Tibial nerve (tissue), 4 donors: ENCODE results near the gene GSE1. TPM values are rescaled to one million over a fixed set of nuclear protein-coding genes. Genes with fewer than 3 reads are reported as not detected.

Source experiments
- DNase-seq, 2 donors: peaks; one replicate each; pipeline ENCODE4 v3.0.0-alpha.2; 2019; ENCODE audit warnings: low spot score in 2 of 2
- H3K27ac ChIP-seq, 4 donors: fragments of 200-600 bp; sonication (generic) in 3 of 4; one replicate each; pipeline ENCODE4 v1.5.1; 2017 to 2019; ENCODE audit warnings: mild to moderate bottlenecking in 1 of 4
- H3K27me3 ChIP-seq, 2 donors: fragments of 200-600 bp; sonication (generic) in 1 of 2; one replicate each; pipeline versions ENCODE4 v1.5.1 to v1.6.0; 2017 to 2019
- H3K36me3 ChIP-seq, 3 donors: fragments of 200-600 bp; sonication (generic); one replicate each; pipeline ENCODE4 v1.5.1; 2018 to 2019
- H3K4me1 ChIP-seq, 4 donors: fragments of 200-600 bp; sonication (generic) in 3 of 4; one replicate each; pipeline ENCODE4 v1.5.1; 2017 to 2019
- H3K4me3 ChIP-seq, 4 donors: fragments of 200-600 bp; sonication (generic) in 3 of 4; one replicate each; pipeline ENCODE4 v1.5.1; 2017 to 2019; ENCODE audit warnings: mild to moderate bottlenecking in 1 of 4, moderate library complexity in 1 of 4
- H3K9me3 ChIP-seq, 4 donors: fragments of 200-600 bp; sonication (generic) in 3 of 4; one replicate each; pipeline ENCODE4 v1.5.1; 2017 to 2019
- CTCF ChIP-seq, 5 experiments: fragments of 200-600 bp in 3 of 5; fragments of 450-650 bp in 2 of 5; sonication (generic) in 3 of 5; IDR thresholded peaks; one replicate each; pipeline ENCODE4 v1.5.1; 2016 to 2019; ENCODE audit warnings: antibody characterized with exemption in 5 of 5, mild to moderate bottlenecking in 3 of 5, moderate library complexity in 2 of 5
- EP300 ChIP-seq, 2 donors: sonication (generic); formaldehyde crosslinking; IDR thresholded peaks; one replicate each; pipeline ENCODE4 v1.6.1; 2017; ENCODE audit warnings: antibody characterized with exemption in 2 of 2, mild to moderate bottlenecking in 1 of 2
- POLR2A ChIP-seq, 2 donors: fragments of 450-650 bp; IDR thresholded peaks; one replicate each; pipeline ENCODE4 v1.6.1; 2017; ENCODE audit warnings: antibody characterized with exemption in 2 of 2, mild to moderate bottlenecking in 2 of 2, moderate library complexity in 2 of 2
- whole genome bisulfite sequencing, 2 donors: methylation state at CpG; one replicate each; pipeline ENCODE4 v1.1.5; 2018; 5-methylcytosine and 5-hydroxymethylcytosine counted together
- total RNA-seq, 4 donors: library from RNA; depleted of rRNA; stranded (reverse); fragments of >200 nt; gene quantifications; one replicate each; pipeline ENCODE4 v1.1.0, GENCODE V29; 2016

Gene GSE1
- total RNA-seq, 4 donors from 2014 or later, result 65.1 to 147 (median 83.5) TPM

DNA sequence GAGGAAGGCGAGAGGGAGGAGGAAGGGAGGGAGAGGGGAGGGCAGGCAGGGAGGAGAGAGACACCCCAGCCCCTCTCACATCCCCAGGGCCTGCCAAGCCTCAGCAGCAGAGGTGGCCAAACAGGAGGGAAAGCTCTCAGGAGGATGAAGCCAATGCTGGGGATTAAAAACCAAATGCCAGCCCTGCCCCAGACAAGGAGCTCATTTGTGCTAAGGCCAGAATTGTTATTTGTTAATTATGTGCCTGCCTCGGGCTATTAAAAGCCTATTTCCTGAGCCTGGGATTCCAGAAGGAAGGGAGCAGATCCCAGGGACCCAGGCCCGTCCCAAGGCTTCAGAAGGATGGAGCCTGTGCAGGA is 103.5 kb downstream of the GSE1 start:
- H3K4me3 ChIP-seq, result no peak overlapping the region
- peaks cover 0 to 11% (median 0%) of the 10 kb centered on the region in 4 donors for H3K9me3 ChIP-seq
- H3K4me1 ChIP-seq, result peaks cover 0 to 32% (median 11%) of the 10 kb centered on the region in 4 donors
- 8 to 39% methylated on average over 2 to 3 of the region's 3 CpGs for WGBS, 2 donors
- TF ChIP-seq POLR2A (IDR thresholded peaks at IDR 0.05), result no peak
- TF ChIP-seq EP300 (IDR thresholded peaks at IDR 0.05), result no peak
- TF ChIP-seq CTCF (IDR thresholded peaks at IDR 0.05), result no peak
- no peak for DNase-seq
- H3K36me3 ChIP-seq, result peaks cover 0 to 5% (median 0%) of the 10 kb centered on the region in 3 donors
- H3K27ac ChIP-seq, result peak overlapping the region in 1 of 4 donors; percentile 33
- peaks cover 0 to 2% of the 10 kb centered on the region in 2 donors for H3K27me3 ChIP-seq

DNA sequence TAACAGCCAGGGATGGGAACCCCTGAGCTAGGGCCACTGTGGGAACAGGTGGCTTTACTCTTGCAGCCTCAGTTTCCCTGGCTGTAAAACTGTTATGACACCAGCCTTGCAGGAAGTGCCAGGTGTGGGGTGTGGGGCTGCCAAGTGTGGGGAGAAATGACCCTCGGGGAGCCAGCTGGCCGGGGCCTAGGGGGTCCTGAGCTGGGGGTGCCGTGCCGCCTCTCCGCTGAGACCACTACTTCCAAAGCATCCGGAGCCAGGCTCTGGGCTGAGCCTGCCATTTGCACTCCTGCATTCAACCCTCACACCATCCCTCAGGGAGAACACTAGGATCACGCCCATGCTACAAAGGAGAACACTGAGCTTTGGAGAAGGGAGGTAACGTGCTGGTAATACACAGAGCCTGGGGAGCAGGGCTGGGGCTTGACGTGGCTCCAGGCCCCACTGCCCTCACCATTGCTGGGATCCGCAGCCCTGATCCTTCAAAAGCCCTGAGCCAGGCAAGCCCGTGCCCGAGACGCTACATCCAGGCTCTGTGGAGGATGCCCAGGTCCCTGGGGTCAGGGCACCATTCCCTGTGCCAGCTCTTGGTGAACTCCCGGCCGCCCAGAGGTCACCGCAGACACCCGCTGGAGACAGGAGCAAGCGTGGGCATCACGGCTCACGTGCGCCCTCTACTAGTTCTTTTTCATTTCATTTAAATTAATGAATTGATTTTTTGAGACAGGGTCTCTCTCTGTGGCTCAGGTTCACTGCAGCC is 104.5 kb downstream of the GSE1 start:
- Histone ChIP-seq H3K27me3 (peaks cover 0 to 2% of the 10 kb centered on the region in 2 donors), H3K4me1 (peaks cover 0 to 32% (median 11%) of the 10 kb centered on the region in 4 donors), H3K4me3 (no peak overlapping the region), H3K27ac (peak overlapping the region in 1 of 4 donors; percentile 33), H3K36me3 (no peaks in the 10 kb centered on the region), H3K9me3 (peaks cover 0 to 2% (median 0%) of the 10 kb centered on the region in 4 donors)
- DNase-seq, result peak; percentile 24 to 74
- TF ChIP-seq POLR2A (IDR thresholded peaks at IDR 0.05) (no peak), EP300 (IDR thresholded peaks at IDR 0.05) (no peak), CTCF (IDR thresholded peaks at IDR 0.05) (peak; percentile 52 to 85 (median 71))
- 23 to 38% methylated on average over 19 to 20 of the region's 21 CpGs for WGBS, 2 donors

- Histone ChIP-seq H3K4me3 (no peak overlapping the region), H3K36me3 (no peaks in the 10 kb centered on the region), H3K4me1 (peaks cover 0 to 32% (median 11%) of the 10 kb centered on the region in 4 donors), H3K9me3 (no peaks in the 10 kb centered on the region), H3K27me3 (peaks cover 0 to 2% of the 10 kb centered on the region in 2 donors), H3K27ac (no peak overlapping the region)
- DNase-seq, result no peak
- TF ChIP-seq CTCF (IDR thresholded peaks at IDR 0.05), result no peak
- no peak for TF ChIP-seq POLR2A (IDR thresholded peaks at IDR 0.05)
- no peak for TF ChIP-seq EP300 (IDR thresholded peaks at IDR 0.05)
- WGBS, 2 donors, result 34 to 38% methylated on average over 6 of the region's 6 CpGs
These were observed 105.0 kb downstream of the GSE1 start for GRCh38 chr16:85718153-85718477.

DNA sequence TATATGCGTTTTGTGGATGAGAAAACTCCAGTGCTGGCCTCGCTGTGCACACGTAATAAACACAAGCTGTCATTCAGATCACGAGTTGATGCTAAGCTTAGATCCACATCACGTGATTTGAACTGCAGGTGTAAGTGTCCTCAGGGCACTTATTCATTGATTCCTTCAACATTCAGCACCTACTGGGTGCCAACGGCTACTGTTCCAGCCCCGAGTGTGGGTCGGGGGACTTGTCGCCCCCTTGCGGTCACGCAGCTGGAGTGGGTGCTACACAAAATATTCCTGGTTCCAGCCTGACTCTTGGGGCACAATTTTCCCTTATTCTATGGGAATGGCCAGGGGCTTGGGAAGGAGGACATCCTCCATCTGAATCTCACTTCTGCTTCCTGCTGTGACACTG is 105.6 kb downstream of the GSE1 start:
- no peak overlapping the region for H3K4me3 ChIP-seq
- no peaks in the 10 kb centered on the region for H3K36me3 ChIP-seq
- no peak overlapping the region for H3K27ac ChIP-seq
- TF ChIP-seq CTCF (IDR thresholded peaks at IDR 0.05), result peak in 3 of 5 experiments; percentile 16 to 31 (median 19)
- no peak for TF ChIP-seq EP300 (IDR thresholded peaks at IDR 0.05)
- no peak for DNase-seq
- peaks cover 0 to 32% (median 11%) of the 10 kb centered on the region in 4 donors for H3K4me1 ChIP-seq
- H3K9me3 ChIP-seq, result no peaks in the 10 kb centered on the region
- H3K27me3 ChIP-seq, result peaks cover 0 to 2% of the 10 kb centered on the region in 2 donors
- 46% methylated on average over 11 of the region's 11 CpGs for WGBS, 2 donors

DNA sequence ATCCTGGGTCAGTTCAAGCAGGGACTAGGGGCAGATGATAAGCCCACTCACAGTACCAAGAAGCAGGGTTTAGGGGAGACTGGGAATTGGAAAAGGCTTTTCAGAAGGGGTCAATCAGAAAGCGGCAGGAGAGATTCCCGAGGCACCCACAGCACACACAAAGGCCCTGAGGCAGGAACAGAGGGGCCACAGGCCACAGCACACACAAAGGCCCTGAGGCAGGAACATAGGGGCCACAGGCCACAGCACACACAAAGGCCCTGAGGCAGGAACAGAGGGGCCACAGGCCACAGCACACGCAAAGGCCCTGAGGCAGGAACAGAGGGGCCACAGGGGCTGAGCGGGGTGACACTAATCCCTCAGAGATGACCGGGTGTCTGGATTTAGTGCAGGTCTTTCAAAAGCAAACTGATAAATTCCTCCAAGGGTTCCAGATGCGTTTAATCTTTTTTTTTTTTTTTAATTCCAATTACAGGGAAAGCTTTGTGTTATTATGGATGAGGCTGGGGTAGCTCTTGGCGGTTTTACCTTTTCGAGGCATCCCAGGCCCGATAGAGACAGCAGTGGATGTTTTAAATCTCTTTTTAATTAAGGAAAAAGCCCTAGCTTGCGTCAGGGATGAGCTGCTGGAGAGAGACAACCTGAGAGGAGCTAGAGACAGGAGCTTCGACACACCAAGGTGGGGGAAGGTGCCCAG is 106.6 kb downstream of the GSE1 start:
- H3K36me3 ChIP-seq, result no peaks in the 10 kb centered on the region
- peaks cover 0 to 32% (median 11%) of the 10 kb centered on the region in 4 donors for H3K4me1 ChIP-seq
- DNase-seq, result no peak
- WGBS, 2 donors, result 89 to 91% methylated on average over 11 of the region's 11 CpGs
- peaks cover 0 to 2% of the 10 kb centered on the region in 2 donors for H3K27me3 ChIP-seq
- no peak overlapping the region for H3K4me3 ChIP-seq
- H3K9me3 ChIP-seq, result no peaks in the 10 kb centered on the region
- H3K27ac ChIP-seq, result no peak overlapping the region
- TF ChIP-seq CTCF (IDR thresholded peaks at IDR 0.05) (no peak), EP300 (IDR thresholded peaks at IDR 0.05) (no peak), POLR2A (IDR thresholded peaks at IDR 0.05) (no peak)
